DMS114 treated with DMSO at 0.1 percent for 48 hours (cell line): ENCODE measurements around the gene SAYSD1.

Source experiments
- DNase-seq: peaks from one replicate; lab custom pipeline; 2025; ENCODE audit not compliant: unreplicated experiment; lab: John Stamatoyannopoulos, UW

Gene SAYSD1

GRCh38 chr6:39058471-39059147 is 56.4 kb downstream of the SAYSD1 start:
- no peak for DNase-seq

- DNase-seq, result no peak
These were observed 57.5 kb downstream of the SAYSD1 start for GRCh38 chr6:39057251-39058155.

GRCh38 chr6:39056681-39057080 is 58.3 kb downstream of the SAYSD1 start:
- DNase-seq, result no peak

DNA sequence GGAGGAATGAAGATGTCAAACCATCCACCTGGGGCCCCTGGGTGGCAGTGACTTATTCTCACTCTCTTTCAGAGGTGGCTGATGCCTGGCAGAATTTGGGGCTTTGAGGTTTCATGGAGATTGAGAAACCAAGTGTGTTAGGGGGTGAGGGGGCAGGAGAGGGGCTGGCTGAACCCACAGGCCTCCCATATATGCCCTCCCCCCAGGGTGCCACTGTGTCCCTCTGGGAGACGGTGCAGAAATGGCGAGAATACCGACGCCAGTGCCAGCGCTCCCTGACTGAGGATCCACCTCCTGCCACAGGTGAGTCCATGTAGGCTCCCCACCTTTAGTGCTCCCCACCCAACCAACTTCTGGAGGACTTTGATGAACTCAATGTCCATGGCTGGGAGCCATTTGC is 58.8 kb downstream of the SAYSD1 start:
- DNase-seq, result no peak

GRCh38 chr6:39055661-39056060 is 59.3 kb downstream of the SAYSD1 start:
- no peak for DNase-seq

DNA sequence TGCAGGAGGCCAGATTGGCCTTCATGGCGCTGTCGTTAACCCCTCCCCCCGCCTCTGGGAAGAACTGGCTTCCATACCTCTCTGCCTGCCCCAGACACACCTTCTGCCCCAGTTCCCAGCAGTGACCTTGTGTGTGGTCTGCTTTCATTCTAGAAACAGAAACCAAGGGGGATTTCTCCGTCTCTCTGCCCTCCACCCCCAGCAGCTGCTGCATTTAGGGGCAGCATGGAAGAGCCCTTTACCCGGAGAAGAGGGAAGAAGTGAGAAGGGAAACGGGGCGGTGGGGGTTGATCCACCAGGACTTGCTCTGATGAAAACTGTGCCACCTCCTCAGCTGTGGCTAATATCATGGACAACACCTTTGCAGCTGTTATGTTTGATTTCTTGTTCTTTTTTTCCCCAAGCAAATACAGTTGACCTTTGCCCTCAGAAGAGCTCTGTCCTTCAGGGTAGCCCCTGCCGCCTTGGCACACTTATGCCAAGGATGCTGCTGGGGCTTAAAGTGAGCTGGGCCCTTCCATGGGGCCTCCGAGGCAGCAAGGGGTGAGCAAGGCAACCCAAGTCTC is 60.3 kb downstream of the SAYSD1 start:
- DNase-seq, result no peak
